IMR-90 (cell line): ENCODE results near the gene C11orf98. TPM values are rescaled to one million over a fixed set of nuclear protein-coding genes. Genes with fewer than 3 reads are reported as not detected.

Experiments
- ATAC-seq: fragments of 200-7000 bp; cut with Tn5 transposase; 2 replicates; pipeline ENCODE4 v1.9.1; 2020; ENCODE audit warnings: low read depth, mild to moderate bottlenecking, moderate library complexity
- BruUV-seq: library from RNA; stranded (reverse); fragments of 400-500 nt; replicated peaks from 2 replicates; lab custom pipeline; 2021; lab: Mats Ljungman, UMichigan
- CTCF ChIA-PET: fragments of 300-600 bp; formaldehyde crosslinking; extraction: SDS; loops from one replicate; lab custom pipeline; 2021; ENCODE audit warnings: antibody characterized with exemption; lab: Yijun Ruan, JAX
- POLR2A ChIA-PET: fragments of 300-600 bp; sonication (Branson Sonifier 250); formaldehyde crosslinking; loops from one replicate; lab custom pipeline; 2022; ENCODE audit warnings: antibody characterized with exemption; ENCODE audit not compliant: unreplicated experiment; lab: Charles Lee
- DNase-seq: peaks from one replicate; pipeline ENCODE4 v3.0.0; 2013
- H2AFZ ChIP-seq: replicated peaks from 2 replicates; pipeline ENCODE3; 2013; ENCODE audit warnings: low read length, mild to moderate bottlenecking; ENCODE audit not compliant: poor library complexity
- H2AK5ac ChIP-seq: 2 replicates; pipeline ENCODE4 v1.6.1; 2013; ENCODE audit warnings: low read depth, low read length, inconsistent platforms
- H2AK9ac ChIP-seq: replicated peaks from 2 replicates; pipeline ENCODE3; 2013; ENCODE audit warnings: mild to moderate bottlenecking, low read depth, low read length, moderate library complexity; ENCODE audit not compliant: poor library complexity
- H2BK120ac ChIP-seq: 2 replicates; pipeline ENCODE4 v1.6.1; 2013; ENCODE audit warnings: low read depth, low read length, inconsistent platforms
- H2BK15ac ChIP-seq: 3 replicates; pipeline ENCODE4 v1.6.1; 2013; ENCODE audit warnings: low read depth, low read length, inconsistent platforms
- H2BK20ac ChIP-seq: 2 replicates; pipeline ENCODE4 v1.6.1; 2013; ENCODE audit warnings: low read depth, mild to moderate bottlenecking, inconsistent platforms, low read length, moderate library complexity
- H2BK5ac ChIP-seq: 2 replicates; pipeline ENCODE4 v1.6.1; 2013; ENCODE audit warnings: mild to moderate bottlenecking, low read depth, low read length, inconsistent platforms; ENCODE audit not compliant: poor library complexity, severe bottlenecking
- H3K14ac ChIP-seq: replicated peaks from 2 replicates; pipeline ENCODE4 v1.6.1; 2013; ENCODE audit warnings: low read depth, low read length, inconsistent platforms
- H3K18ac ChIP-seq: 2 replicates; pipeline ENCODE4 v1.6.1; 2013; ENCODE audit warnings: low read depth, low read length, control low read depth
- H3K23ac ChIP-seq: 2 replicates; pipeline ENCODE4 v1.6.1; 2013; ENCODE audit warnings: low read depth, low read length, inconsistent platforms
- H3K27ac ChIP-seq: 2 replicates; pipeline ENCODE4 v1.5.1; 2013; ENCODE audit warnings: mild to moderate bottlenecking, control low read depth, low read length; ENCODE audit not compliant: insufficient read depth
- H3K27me3 ChIP-seq: 2 replicates; pipeline ENCODE4 v1.6.1; 2013; ENCODE audit warnings: low read length; ENCODE audit not compliant: control insufficient read depth, insufficient read depth
- H3K36me3 ChIP-seq: 2 replicates; pipeline ENCODE4 v1.6.1; 2013; ENCODE audit warnings: low read length, mixed read lengths; ENCODE audit not compliant: control insufficient read depth, insufficient read depth
- H3K4ac ChIP-seq: 2 replicates; pipeline ENCODE4 v1.6.1; 2013; ENCODE audit warnings: low read depth, low read length, inconsistent platforms
- H3K4me1 ChIP-seq: 2 replicates; pipeline ENCODE4 v1.6.1; 2013; ENCODE audit warnings: low read length, mixed read lengths; ENCODE audit not compliant: control insufficient read depth, insufficient read depth
- H3K4me2 ChIP-seq: 2 replicates; pipeline ENCODE4 v1.6.1; 2013; ENCODE audit warnings: low read depth, mild to moderate bottlenecking, control low read depth, low read length, moderate library complexity
- H3K4me3 ChIP-seq: 2 replicates; pipeline ENCODE4 v1.5.1; 2013; ENCODE audit warnings: low read depth, mild to moderate bottlenecking, control low read depth, low read length, moderate library complexity; ENCODE audit not compliant: insufficient read depth
- H3K56ac ChIP-seq: 2 replicates; pipeline ENCODE4 v1.6.1; 2013; ENCODE audit warnings: low read length, inconsistent platforms; ENCODE audit not compliant: insufficient read depth; ENCODE audit errors: extremely low read depth
- H3K79me1 ChIP-seq, 2 experiments: 2 replicates each; pipeline ENCODE4 v1.6.1; 2013; ENCODE audit warnings: low read length in 2 of 2, inconsistent platforms in 1 of 2, low read depth in 1 of 2
- H3K9ac ChIP-seq: 2 replicates; pipeline ENCODE4 v1.6.1; 2013; ENCODE audit warnings: low read depth, low read length, control low read depth
- H3K9me1 ChIP-seq: 2 replicates; pipeline ENCODE4 v1.6.1; 2013; ENCODE audit warnings: low read length, inconsistent platforms; ENCODE audit not compliant: insufficient read depth
- H3K9me3 ChIP-seq: 2 replicates; pipeline ENCODE4 v1.6.1; 2013; ENCODE audit warnings: low read length; ENCODE audit not compliant: control insufficient read depth, insufficient read depth
- H4K20me1 ChIP-seq: 2 replicates; pipeline ENCODE4 v1.6.1; 2013; ENCODE audit warnings: low read length, inconsistent platforms; ENCODE audit not compliant: insufficient read depth
- H4K5ac ChIP-seq: 2 replicates; pipeline ENCODE4 v1.6.1; 2013; ENCODE audit warnings: mild to moderate bottlenecking, low read depth, low read length, control low read depth
- H4K8ac ChIP-seq, 2 experiments: 2 replicates each; pipeline ENCODE4 v1.6.1; 2013; ENCODE audit warnings: low read depth in 2 of 2, low read length in 2 of 2, control low read depth in 1 of 2, inconsistent platforms in 1 of 2
- H4K91ac ChIP-seq: 2 replicates; pipeline ENCODE4 v1.6.1; 2013; ENCODE audit warnings: low read depth, low read length, inconsistent platforms; ENCODE audit not compliant: insufficient read depth
- BHLHE40 ChIP-seq: fragments of 150-350 bp; IDR thresholded peaks from 2 replicates; pipeline ENCODE4 v1.6.1; 2016; ENCODE audit warnings: mild to moderate bottlenecking, low read depth, low read length
- CEBPB ChIP-seq: IDR thresholded peaks from 2 replicates; pipeline ENCODE4 v1.6.1; 2012; ENCODE audit warnings: low read depth, low read length, improper control_type of control experiment
- CHD1 ChIP-seq: IDR thresholded peaks from 2 replicates; pipeline ENCODE4 v1.6.1; 2012; ENCODE audit warnings: low read depth, low read length, improper control_type of control experiment
- POLR2A ChIP-seq: IDR thresholded peaks from 2 replicates; pipeline ENCODE4 v1.6.1; 2012; ENCODE audit warnings: mild to moderate bottlenecking, low read depth, low read length
- RFX5 ChIP-seq: IDR thresholded peaks from 2 replicates; pipeline ENCODE4 v1.8.0; 2012; ENCODE audit warnings: low read depth, mild to moderate bottlenecking, low read length, moderate library complexity
- WGBS, 2 experiments: methylation state at CpG; one replicate each; pipeline versions ENCODE4 v1.1.5 to v1.1.7; 2013; ENCODE audit warnings: missing lambda C conversion rate in 2 of 2; ENCODE audit not compliant: insufficient read length in 1 of 2; ENCODE audit errors: extremely low coverage in 2 of 2; 5-methylcytosine and 5-hydroxymethylcytosine counted together
- dilution Hi-C: fragments of 300-500 bp; cut with HindIII; formaldehyde crosslinking; loops from one replicate; pipeline ENCODE4 v1.14.3; 2018; ENCODE audit warnings: low sequenced_read_pairs; ENCODE audit not compliant: unreplicated experiment
- in situ Hi-C: fragments of 300-500 bp; cut with MboI; formaldehyde crosslinking; loops from 3 replicates; pipeline ENCODE4 v1.14.3; 2019; ENCODE audit warnings: low sequenced_read_pairs, inconsistent platforms, mixed read lengths
- intact Hi-C: fragments of 100-400 bp; cut with micrococcal nuclease; formaldehyde crosslinking; loops from 2 replicates; pipeline ENCODE4 v1.10.0; 2022
- polyA plus RNA-seq, 3 experiments: library from polyadenylated mRNA; depleted of rRNA; stranded (reverse); fragments of >200 nt; gene quantifications; 2 replicates each; pipeline ENCODE4 v1.2.3, GENCODE V29; 2012; ENCODE audit warnings: low replicate concordance in 1 of 3
- total RNA-seq: library from RNA; depleted of rRNA; stranded (reverse); fragments of >200 nt; gene quantifications from 2 replicates; pipeline ENCODE4 v1.2.3, GENCODE V29; 2012
- TF ChIP-seq, protein P1 (sequence below): fragments of 150-350 bp; IDR thresholded peaks from 2 replicates; pipeline ENCODE4 v1.6.1; 2017; ENCODE audit warnings: mild to moderate bottlenecking, antibody characterized with exemption, low read length, low read depth
- TF ChIP-seq, protein P2 (sequence below): fragments of 150-350 bp; IDR thresholded peaks from 2 replicates; pipeline ENCODE4 v1.6.1; 2016; ENCODE audit warnings: low read depth, mild to moderate bottlenecking, low read length, moderate library complexity, borderline replicate concordance

Gene C11orf98
- total and polyA plus RNA-seq, 2 of the 4 experiments (the other 2 are of a cell fraction) = 41.2 to 62.3 TPM

DNA sequence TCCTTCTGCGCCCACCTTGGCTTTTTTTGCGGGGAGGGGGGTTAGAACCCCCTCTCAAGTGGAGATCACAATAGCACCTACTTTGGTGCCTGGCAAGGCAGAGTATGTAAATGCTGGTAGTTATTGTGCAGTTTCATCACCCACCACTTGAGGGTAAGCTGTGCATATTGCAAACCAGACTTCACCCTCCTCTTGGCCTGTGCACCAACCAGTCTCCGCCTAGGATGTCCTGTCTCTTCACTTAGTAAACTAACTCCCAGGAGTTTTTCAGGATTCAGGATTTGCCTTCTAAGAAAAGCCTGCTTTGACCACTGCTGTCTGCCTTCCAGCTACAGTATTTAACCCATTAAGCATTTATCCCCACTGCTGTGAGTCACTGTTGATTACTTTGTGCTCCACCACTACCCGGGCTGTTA is 15.8 kb upstream of the C11orf98 start (continued):
- no peak for TF ChIP-seq CHD1

DNA sequence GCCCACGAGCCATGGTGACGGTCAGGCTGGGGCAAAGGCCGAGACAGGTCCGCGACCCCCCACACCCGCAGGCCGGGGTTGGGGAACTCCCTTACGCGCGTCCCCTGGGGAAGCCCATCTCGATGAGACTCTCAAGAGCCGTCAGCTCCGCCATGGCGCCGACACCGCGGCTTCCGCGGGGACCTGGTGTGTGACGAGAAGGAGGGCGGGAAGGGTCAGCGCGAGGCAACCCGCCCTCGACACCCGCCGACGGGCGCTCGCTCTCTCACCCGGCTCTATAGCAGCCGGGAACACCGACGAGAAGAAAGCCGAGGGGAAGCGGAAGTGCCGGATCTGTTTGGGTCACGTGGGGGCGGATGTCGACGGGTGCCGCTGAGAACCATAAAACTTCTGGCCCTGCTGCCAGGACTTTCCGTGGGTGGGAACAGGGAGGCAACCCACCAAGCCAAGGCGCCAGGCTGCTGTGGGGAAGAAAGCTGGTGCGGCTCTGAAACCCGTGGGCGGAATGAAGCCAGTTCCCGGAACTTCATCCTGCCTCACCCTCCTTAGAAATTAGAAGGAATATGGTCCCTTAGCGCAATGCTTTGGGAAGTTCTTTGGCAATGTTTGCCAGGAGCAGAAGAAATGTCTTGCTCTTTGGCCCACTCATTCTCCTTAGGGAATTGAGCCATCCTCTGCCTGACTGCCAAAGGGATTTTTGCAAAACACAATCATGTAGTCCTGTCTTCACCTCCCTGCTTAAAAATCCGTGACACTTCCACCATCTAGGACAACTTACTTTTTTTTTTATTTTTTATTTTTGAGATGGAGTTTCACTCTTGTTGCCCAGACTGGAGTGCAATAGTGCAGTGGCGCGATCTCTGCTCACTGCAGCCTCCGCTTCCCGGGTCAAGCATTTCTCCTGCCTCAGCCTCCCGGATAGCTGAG is 14.0 kb upstream of the C11orf98 start, which contains the start of gene UBXN1:
Gene UBXN1 (minus strand): TSS at position 304 of the 927 bp plus-strand sequence. CDS start 150 bp downstream, at position 154.
- H3K27ac ChIP-seq = peak within 1 kb of the TSS; percentile 96
- intact Hi-C loops = loop anchor here (1.0 kb wide), 1 partner anchor 8 kb away; the partner anchor contains the start of gene UQCC3
- H4K8ac ChIP-seq = peak within 1 kb of the TSS; percentile 97 to 98
- peaks cover 15% of the 10 kb centered on the region for H3K36me3 ChIP-seq
- H4K91ac ChIP-seq = peak within 1 kb of the TSS; percentile 92
- dilution Hi-C loops = no loop called here
- H4K5ac ChIP-seq = peak within 1 kb of the TSS; percentile 99
- in situ Hi-C loops = no loop called here
- H2BK15ac ChIP-seq = peak within 1 kb of the TSS; percentile 83; the same call in 1 of the 3 replicates
- H2BK20ac ChIP-seq = peak within 1 kb of the TSS; percentile 44
- peak; percentile 83 for DNase-seq
- no peaks in the 10 kb centered on the region for H3K27me3 ChIP-seq
- H3K14ac ChIP-seq = peak within 1 kb of the TSS; percentile 90
- ATAC-seq = peak; percentile 73
- WGBS, 2 experiments = 0% methylated on average over 1 of the region's 55 CpGs; no CpG with 5 or more reads in 1 of the 2 experiments
- peak within 1 kb of the TSS; percentile 86 for H2BK5ac ChIP-seq
- peak within 1 kb of the TSS; percentile 96 for H3K9ac ChIP-seq
- no peaks in the 10 kb centered on the region for H4K20me1 ChIP-seq
- TF ChIP-seq RFX5 (no peak), POLR2A (peak; percentile 80), BHLHE40 (peak; percentile 55; the same call in 1 of the 2 replicates), CEBPB (peak; percentile 13; the same call in 1 of the 2 replicates)
- TF ChIP-seq, protein P1, sequence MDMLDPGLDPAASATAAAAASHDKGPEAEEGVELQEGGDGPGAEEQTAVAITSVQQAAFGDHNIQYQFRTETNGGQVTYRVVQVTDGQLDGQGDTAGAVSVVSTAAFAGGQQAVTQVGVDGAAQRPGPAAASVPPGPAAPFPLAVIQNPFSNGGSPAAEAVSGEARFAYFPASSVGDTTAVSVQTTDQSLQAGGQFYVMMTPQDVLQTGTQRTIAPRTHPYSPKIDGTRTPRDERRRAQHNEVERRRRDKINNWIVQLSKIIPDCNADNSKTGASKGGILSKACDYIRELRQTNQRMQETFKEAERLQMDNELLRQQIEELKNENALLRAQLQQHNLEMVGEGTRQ = peak; percentile 98
- TF ChIP-seq, protein P2, sequence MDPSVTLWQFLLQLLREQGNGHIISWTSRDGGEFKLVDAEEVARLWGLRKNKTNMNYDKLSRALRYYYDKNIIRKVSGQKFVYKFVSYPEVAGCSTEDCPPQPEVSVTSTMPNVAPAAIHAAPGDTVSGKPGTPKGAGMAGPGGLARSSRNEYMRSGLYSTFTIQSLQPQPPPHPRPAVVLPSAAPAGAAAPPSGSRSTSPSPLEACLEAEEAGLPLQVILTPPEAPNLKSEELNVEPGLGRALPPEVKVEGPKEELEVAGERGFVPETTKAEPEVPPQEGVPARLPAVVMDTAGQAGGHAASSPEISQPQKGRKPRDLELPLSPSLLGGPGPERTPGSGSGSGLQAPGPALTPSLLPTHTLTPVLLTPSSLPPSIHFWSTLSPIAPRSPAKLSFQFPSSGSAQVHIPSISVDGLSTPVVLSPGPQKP = no peak
- H3K9me1 ChIP-seq = peaks cover 4% of the 10 kb centered on the region; the same call in 1 of the 2 replicates
- BruUV-seq = no TSS peak
- H3K4ac ChIP-seq = peak within 1 kb of the TSS; percentile 85
- H3K23ac ChIP-seq = peak within 1 kb of the TSS; percentile 84
- peak within 1 kb of the TSS; percentile 99 for H3K4me2 ChIP-seq
- peak within 1 kb of the TSS; percentile 76 for H2AK5ac ChIP-seq
- H3K4me3 ChIP-seq = peak within 1 kb of the TSS; percentile 94
- H2AFZ ChIP-seq = peak within 1 kb of the TSS; percentile 97
- peak within 1 kb of the TSS; percentile 98 for H2AK9ac ChIP-seq
- ChIA-PET POLR2A (interaction anchor here (1.5 kb wide), 1 partner anchor 14 kb away, joined by 10 read pairs; the partner anchor contains the start of genes C11orf98 and CSKMT), CTCF (interaction anchor here (0.7 to 1.4 kb wide), 2 partner anchors 10 to 85 kb away, joined by 3 to 5 read pairs; partner anchors contain the start of gene LRRN4CL)
- peak within 1 kb of the TSS; percentile 87 for H3K18ac ChIP-seq
- peak within 1 kb of the TSS; percentile 86 for H3K56ac ChIP-seq
- H3K79me1 ChIP-seq = peaks cover 5 to 24% of the 10 kb centered on the region in 2 experiments; a peak in 3 of 4 replicates
- H3K4me1 ChIP-seq = peaks cover 8% of the 10 kb centered on the region
- peak within 1 kb of the TSS; percentile 70 for H2BK120ac ChIP-seq
- H3K9me3 ChIP-seq = no peaks in the 10 kb centered on the region
